Measurements from ENCODE around the gene NOS1AP.
"Not testable (repeated sequence)": the region's sequence is repeated elsewhere in the genome, so short reads cannot be mapped to it uniquely, and the experiment has no call there.

NOS1AP gene

GRCh38 chr1:162065016-162065415 lies 4.5 kb upstream of the NOS1AP start:
- no peaks in the 10 kb centered on the region for H3K9me3 ChIP-seq (ENCODE audit: control insufficient read depth, insufficient read depth, low read length)
- TF ChIP-seq EZH2phosphoT487 (IDR thresholded peaks at IDR 0.05; ENCODE audit: borderline replicate concordance, low read length) (no peak), CTCF (IDR thresholded peaks at IDR 0.05; ENCODE audit: low read depth, low read length, poor library complexity, severe bottlenecking) (no peak)
- 0 out of 2 replicates have a peak, but pooled peaks cover 2% of the 10 kb centered on the region for H3K4me1 ChIP-seq (ENCODE audit: control insufficient read depth, low read length)

GRCh38 chr1:162066836-162067235 lies 2.7 kb upstream of the NOS1AP start:
- H3K36me3 ChIP-seq (ENCODE audit: control insufficient read depth, low read length); H3K9me2 ChIP-seq (replicated peaks; ENCODE audit: control insufficient read depth, low read length); H3K27ac ChIP-seq (ENCODE audit: low read depth, low read length); H3K79me2 ChIP-seq (ENCODE audit: control insufficient read depth, low read length); H3K4me1 ChIP-seq (ENCODE audit: control insufficient read depth, low read length); H3K4me3 ChIP-seq (ENCODE audit: low read length); H3F3A ChIP-seq (ENCODE audit: control insufficient read depth, insufficient read depth); H3K4me2 ChIP-seq (ENCODE audit: low read length); H4K20me1 ChIP-seq (ENCODE audit: control insufficient read depth, insufficient read depth, low read depth, low read length); H3K9me3 ChIP-seq (ENCODE audit: control insufficient read depth, insufficient read depth, low read length): not testable (repeated sequence)
- peaks cover 43% of the 10 kb centered on the region for H3K27me3 ChIP-seq (ENCODE audit: control insufficient read depth, low read length)

More at GRCh38 chr1:162065016-162065415, 4.5 kb upstream of the NOS1AP start:
- Histone ChIP-seq H3K4me3 (ENCODE audit: low read length) (no peak overlapping the region), H3F3A (ENCODE audit: control insufficient read depth, insufficient read depth) (no peaks in the 10 kb centered on the region), H4K20me1 (ENCODE audit: control insufficient read depth, insufficient read depth, low read depth, low read length) (no peaks in the 10 kb centered on the region), H3K9me2 (replicated peaks; ENCODE audit: control insufficient read depth, low read length) (no peaks in the 10 kb centered on the region), H3K79me2 (ENCODE audit: control insufficient read depth, low read length) (no peaks in the 10 kb centered on the region), H3K4me2 (ENCODE audit: low read length) (no peak overlapping the region), H3K27ac (ENCODE audit: low read depth, low read length) (no peak overlapping the region), H3K36me3 (ENCODE audit: control insufficient read depth, low read length) (no peaks in the 10 kb centered on the region), H3K27me3 (ENCODE audit: control insufficient read depth, low read length) (peaks cover 25% of the 10 kb centered on the region)

GRCh38 chr1:162067466-162067865 lies 2.0 kb upstream of the NOS1AP start:
- no peaks in the 10 kb centered on the region for H3K79me2 ChIP-seq (ENCODE audit: control insufficient read depth, low read length)
- H3K27ac ChIP-seq (ENCODE audit: low read depth, low read length) = no peak overlapping the region
- no peaks in the 10 kb centered on the region for H3K36me3 ChIP-seq (ENCODE audit: control insufficient read depth, low read length)
- H4K20me1 ChIP-seq (ENCODE audit: control insufficient read depth, insufficient read depth, low read depth, low read length) = no peaks in the 10 kb centered on the region
- H3K9me2 ChIP-seq (replicated peaks; ENCODE audit: control insufficient read depth, low read length) = no peaks in the 10 kb centered on the region
- H3K4me3 ChIP-seq (ENCODE audit: low read length) = no peak overlapping the region
- no peaks in the 10 kb centered on the region for H3F3A ChIP-seq (ENCODE audit: control insufficient read depth, insufficient read depth)
- no peak for TF ChIP-seq CTCF (IDR thresholded peaks at IDR 0.05; ENCODE audit: low read depth, low read length, poor library complexity, severe bottlenecking)
- TF ChIP-seq EZH2phosphoT487 (IDR thresholded peaks at IDR 0.05; ENCODE audit: borderline replicate concordance, low read length) = no peak
- 0 out of 2 replicates have a peak, but pooled peaks cover 2% of the 10 kb centered on the region for H3K4me1 ChIP-seq (ENCODE audit: control insufficient read depth, low read length)
- no peaks in the 10 kb centered on the region for H3K9me3 ChIP-seq (ENCODE audit: control insufficient read depth, insufficient read depth, low read length)
- H3K27me3 ChIP-seq (ENCODE audit: control insufficient read depth, low read length) = peaks cover 41% of the 10 kb centered on the region
- H3K4me2 ChIP-seq (ENCODE audit: low read length) = no peak overlapping the region

- no peaks in the 10 kb centered on the region for H4K20me1 ChIP-seq (ENCODE audit: control insufficient read depth, insufficient read depth, low read depth, low read length)
- no peak overlapping the region for H3K4me2 ChIP-seq (ENCODE audit: low read length)
- TF ChIP-seq CTCF (IDR thresholded peaks at IDR 0.05; ENCODE audit: low read depth, low read length, poor library complexity, severe bottlenecking) (no peak), EZH2phosphoT487 (IDR thresholded peaks at IDR 0.05; ENCODE audit: borderline replicate concordance, low read length) (no peak)
- H3K4me3 ChIP-seq (ENCODE audit: low read length) = no peak overlapping the region
- H3K9me3 ChIP-seq (ENCODE audit: control insufficient read depth, insufficient read depth, low read length) = no peaks in the 10 kb centered on the region
- no peaks in the 10 kb centered on the region for H3F3A ChIP-seq (ENCODE audit: control insufficient read depth, insufficient read depth)
- H3K79me2 ChIP-seq (ENCODE audit: control insufficient read depth, low read length) = no peaks in the 10 kb centered on the region
- no peaks in the 10 kb centered on the region for H3K9me2 ChIP-seq (replicated peaks; ENCODE audit: control insufficient read depth, low read length)
- H3K4me1 ChIP-seq (ENCODE audit: control insufficient read depth, low read length) = 0 out of 2 replicates have a peak, but pooled peaks cover 2% of the 10 kb centered on the region
- no peaks in the 10 kb centered on the region for H3K36me3 ChIP-seq (ENCODE audit: control insufficient read depth, low read length)
- no peak overlapping the region for H3K27ac ChIP-seq (ENCODE audit: low read depth, low read length)
- H3K27me3 ChIP-seq (ENCODE audit: control insufficient read depth, low read length) = peaks cover 39% of the 10 kb centered on the region
Observed at GRCh38 chr1:162068301-162068700, 1.2 kb upstream of the NOS1AP start.

Measured in DOHH2 (cell line).